HepG2 (cell line): ENCODE data around the gene SOST. TPM values are rescaled to one million over a fixed set of nuclear protein-coding genes. Genes with fewer than 3 reads are reported as not detected.

Experiments used
- ATF7 ChIP-seq, 2 experiments: fragments of 450-650 bp in 1 of 2; sonication (generic) in 1 of 2; formaldehyde crosslinking in 1 of 2; IDR thresholded peaks; 2 replicates each; pipeline versions ENCODE4 v1.4.0 to v1.6.1; 2016 to 2020; ENCODE audit warnings: antibody characterized with exemption in 1 of 2, mild to moderate bottlenecking in 1 of 2, missing genetic modification reagents in 1 of 2
- BORCS8-MEF2B ChIP-seq: sonication (generic); formaldehyde crosslinking; IDR thresholded peaks from 2 replicates; pipeline ENCODE4 v1.8.0; 2022; ENCODE audit warnings: mild to moderate bottlenecking, missing genetic modification reagents
- GMEB1 ChIP-seq: sonication (generic); formaldehyde crosslinking; IDR thresholded peaks from 2 replicates; pipeline ENCODE4 v1.5.1; 2020; ENCODE audit warnings: missing genetic modification reagents, mild to moderate bottlenecking, borderline replicate concordance
- HMGXB3 ChIP-seq: sonication (generic); formaldehyde crosslinking; IDR thresholded peaks from 2 replicates; pipeline ENCODE4 v1.4.0; 2020; ENCODE audit warnings: missing genetic modification reagents, borderline replicate concordance
- HNRNPK ChIP-seq: fragments of 200-400 bp; formaldehyde crosslinking; IDR thresholded peaks from 2 replicates; pipeline ENCODE4 v1.6.1; 2018; ENCODE audit warnings: low read length, low read depth, moderate library complexity, mild to moderate bottlenecking; ENCODE audit not compliant: poor library complexity, severe bottlenecking
- MXD3 ChIP-seq: IDR thresholded peaks from 2 replicates; pipeline ENCODE4 v1.6.1; 2016; ENCODE audit warnings: mild to moderate bottlenecking, missing biosample characterization, missing genetic modification reagents
- NFATC3 ChIP-seq: sonication (generic); formaldehyde crosslinking; IDR thresholded peaks from 2 replicates; pipeline ENCODE4 v1.5.1; 2020; ENCODE audit warnings: mild to moderate bottlenecking, missing genetic modification reagents
- RFXANK ChIP-seq: IDR thresholded peaks from 2 replicates; pipeline ENCODE4 v1.6.1; 2016
- SNAPC2 ChIP-seq: sonication (generic); formaldehyde crosslinking; IDR thresholded peaks from 2 replicates; pipeline ENCODE4 v1.8.1; 2022; ENCODE audit warnings: mild to moderate bottlenecking, missing genetic modification reagents
- SYNCRIP ChIP-seq: fragments of 200-400 bp; formaldehyde crosslinking; IDR thresholded peaks from 2 replicates; pipeline ENCODE4 v1.6.1; 2018; ENCODE audit warnings: mild to moderate bottlenecking, low read depth, low read length; ENCODE audit not compliant: insufficient read depth
- TFDP2 ChIP-seq: sonication (generic); formaldehyde crosslinking; IDR thresholded peaks from 2 replicates; pipeline ENCODE4 v1.4.0; 2020; ENCODE audit warnings: missing genetic modification reagents
- THAP9 ChIP-seq: sonication (generic); formaldehyde crosslinking; IDR thresholded peaks from 2 replicates; pipeline ENCODE4; 2020; ENCODE audit warnings: missing genetic modification reagents, mild to moderate bottlenecking, borderline replicate concordance
- TP53 ChIP-seq: sonication (generic); formaldehyde crosslinking; conservative IDR thresholded peaks from 2 replicates; pipeline ENCODE4 v1.4.0; 2020; ENCODE audit warnings: missing genetic modification reagents
- ZFP36 ChIP-seq: fragments of 150-350 bp; IDR thresholded peaks from 2 replicates; pipeline ENCODE4 v1.6.1; 2018; ENCODE audit warnings: borderline replicate concordance, low read length, low read depth; ENCODE audit not compliant: partially characterized antibody
- ZNF235 ChIP-seq: sonication (generic); formaldehyde crosslinking; IDR thresholded peaks from 2 replicates; pipeline ENCODE4 v1.8.1; 2023; ENCODE audit warnings: mild to moderate bottlenecking, missing genetic modification reagents, borderline replicate concordance
- ZNF335 ChIP-seq: sonication (generic); formaldehyde crosslinking; IDR thresholded peaks from 2 replicates; pipeline ENCODE4 v1.4.0; 2020; ENCODE audit warnings: missing genetic modification reagents
- polyA plus RNA-seq, 8 experiments: library from polyadenylated mRNA; depleted of rRNA in 3 of 8; stranded (reverse) in 7 of 8; unstranded in 1 of 8; fragments of >200 nt; fragmentation: Illumina TruSeq in 4 of 8; extraction: Trizol in 4 of 8; gene quantifications; 2 replicates each; pipeline versions ENCODE4 v1.2.1 to v1.2.3, GENCODE V29; 2011 to 2016; ENCODE audit warnings: low read depth in 4 of 8, missing spikeins in 1 of 8, mixed read lengths in 1 of 8; ENCODE audit not compliant: insufficient read depth in 1 of 8
- total RNA-seq, 5 experiments: library from RNA; depleted of rRNA; stranded (reverse); fragments of >200 nt; fragmentation: Illumina TruSeq; extraction: Trizol; gene quantifications; 2 replicates each; pipeline ENCODE4 v1.2.3, GENCODE V29; 2016; ENCODE audit warnings: low read depth in 1 of 5

Gene SOST
- total and polyA plus RNA-seq, 2 of the 13 experiments (the other 11 are each of a cell fraction or from before 2014, with no cell fraction given): not detected

- TF ChIP-seq HNRNPK (peak; percentile 79), ATF7 (IDR thresholded peaks at IDR 0.05) (peak; percentile 89), ATF7 (CRISPR knock-in tag; IDR thresholded peaks at IDR 0.05) (peak; percentile 98), SYNCRIP (no peak), MXD3 (peak; percentile 75), ZFP36 (no peak), BORCS8-MEF2B (CRISPR knock-in tag) (peak; percentile 68), TFDP2 (CRISPR knock-in tag) (peak; percentile 70; the same call in 1 of the 2 replicates), TP53 (CRISPR knock-in tag) (0 out of 2 replicates have a peak, but pooled peaks have one; percentile 63), SNAPC2 (CRISPR knock-in tag) (peak; percentile 53; the same call in 1 of the 2 replicates), ZNF335 (CRISPR knock-in tag) (peak; percentile 70; the same call in 1 of the 2 replicates), HMGXB3 (CRISPR knock-in tag) (no peak), NFATC3 (CRISPR knock-in tag) (no peak), RFXANK (peak; percentile 49; the same call in 1 of the 2 replicates), ZNF235 (peak; percentile 95), GMEB1 (CRISPR knock-in tag) (peak; percentile 57), THAP9 (CRISPR knock-in tag) (no peak; the same call in 1 of the 2 replicates)
These were observed 19.9 kb upstream of the SOST start, which contains the start of gene DUSP3 (continued) for GRCh38 chr17:43778337-43779144.
